ENCODE data around the gene ENPP1. TPM values are rescaled to one million over a fixed set of nuclear protein-coding genes. Genes with fewer than 3 reads are reported as not detected.

Gene ENPP1
- total RNA-seq, 4 donors from 2014 or later = 4.1 to 7.6 (median 5.3) TPM

DNA sequence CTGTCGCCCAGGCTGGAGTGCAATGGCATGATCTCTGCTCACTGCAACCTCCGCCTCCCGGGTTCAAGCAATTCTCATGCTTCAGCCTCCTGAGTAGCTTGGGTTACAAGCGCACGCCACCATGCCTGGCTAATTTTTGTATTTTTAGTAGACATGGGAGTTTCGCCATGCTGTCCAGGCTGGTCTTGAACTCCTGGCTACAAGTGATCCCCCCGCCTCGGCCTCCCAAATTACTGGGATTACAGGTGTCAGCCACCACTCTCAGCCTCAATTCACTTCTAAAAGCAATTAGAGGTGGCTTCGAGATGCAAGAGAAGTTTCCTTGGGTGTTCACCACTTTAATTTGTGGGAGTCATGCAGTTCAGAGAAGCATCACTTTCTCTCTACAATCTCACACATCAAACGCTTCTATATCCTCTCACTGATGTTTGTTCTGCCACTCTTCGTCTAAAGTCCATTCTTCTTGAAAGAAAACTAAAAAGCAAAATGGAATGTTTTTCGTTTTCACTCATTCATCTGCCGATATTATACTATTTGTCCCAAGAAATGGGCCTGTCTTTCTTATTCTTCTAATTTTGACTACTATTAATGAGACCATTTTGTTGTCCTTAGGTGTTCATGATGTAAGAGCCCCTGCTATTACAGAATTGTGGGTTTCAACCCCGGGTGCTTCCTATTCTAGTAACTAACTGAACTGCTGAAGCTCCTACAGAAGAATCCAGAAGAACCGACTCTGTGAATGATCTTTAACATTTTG, 38.3 kb upstream of the ENPP1 start:
- 85 to 95% methylated on average over 15 of the region's 15 CpGs for WGBS, 2 donors
- intact Hi-C loops (cut with DNase I; ENCODE audit: low total_unique reads) = no loop called here
- DNase-seq (ENCODE audit: low spot score in 2 of 2) = no peak
- no peak overlapping the region for H3K4me3 ChIP-seq (ENCODE audit: low read depth, poor library complexity, severe bottlenecking)
- TF ChIP-seq, protein P1, sequence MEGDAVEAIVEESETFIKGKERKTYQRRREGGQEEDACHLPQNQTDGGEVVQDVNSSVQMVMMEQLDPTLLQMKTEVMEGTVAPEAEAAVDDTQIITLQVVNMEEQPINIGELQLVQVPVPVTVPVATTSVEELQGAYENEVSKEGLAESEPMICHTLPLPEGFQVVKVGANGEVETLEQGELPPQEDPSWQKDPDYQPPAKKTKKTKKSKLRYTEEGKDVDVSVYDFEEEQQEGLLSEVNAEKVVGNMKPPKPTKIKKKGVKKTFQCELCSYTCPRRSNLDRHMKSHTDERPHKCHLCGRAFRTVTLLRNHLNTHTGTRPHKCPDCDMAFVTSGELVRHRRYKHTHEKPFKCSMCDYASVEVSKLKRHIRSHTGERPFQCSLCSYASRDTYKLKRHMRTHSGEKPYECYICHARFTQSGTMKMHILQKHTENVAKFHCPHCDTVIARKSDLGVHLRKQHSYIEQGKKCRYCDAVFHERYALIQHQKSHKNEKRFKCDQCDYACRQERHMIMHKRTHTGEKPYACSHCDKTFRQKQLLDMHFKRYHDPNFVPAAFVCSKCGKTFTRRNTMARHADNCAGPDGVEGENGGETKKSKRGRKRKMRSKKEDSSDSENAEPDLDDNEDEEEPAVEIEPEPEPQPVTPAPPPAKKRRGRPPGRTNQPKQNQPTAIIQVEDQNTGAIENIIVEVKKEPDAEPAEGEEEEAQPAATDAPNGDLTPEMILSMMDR (IDR thresholded peaks at IDR 0.05) = no peak
- no peak for TF ChIP-seq POLR2A (IDR thresholded peaks at IDR 0.05)

DNA sequence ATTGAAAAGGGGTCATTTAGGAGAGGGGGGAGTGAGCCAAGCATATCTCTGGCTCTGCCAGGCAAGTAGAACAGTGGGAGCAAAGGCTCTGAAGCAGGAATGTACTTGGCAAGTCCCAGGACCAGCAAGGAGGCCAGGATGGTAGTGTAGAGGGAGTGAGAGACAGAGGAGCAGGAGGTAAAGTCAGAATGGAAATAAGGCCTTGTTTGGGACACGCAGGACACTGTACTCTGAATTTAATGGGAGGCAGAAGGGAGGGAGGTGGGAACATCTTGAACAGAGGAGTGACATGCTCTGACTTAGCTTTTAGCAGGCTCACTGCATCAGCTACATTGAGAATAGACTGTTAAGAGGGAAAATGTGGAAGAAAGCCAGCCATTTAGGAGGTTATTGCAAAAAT, 37.0 kb upstream of the ENPP1 start:
- H3K4me3 ChIP-seq (ENCODE audit: low read depth, poor library complexity, severe bottlenecking) = no peak overlapping the region
- TF ChIP-seq POLR2A (IDR thresholded peaks at IDR 0.05) = no peak
- TF ChIP-seq, protein P1 (IDR thresholded peaks at IDR 0.05) = no peak
- no peak for DNase-seq (ENCODE audit: low spot score in 2 of 2)
- WGBS, 2 donors = 82 to 87% methylated on average over 1 of the region's 1 CpG
- intact Hi-C loops (cut with DNase I; ENCODE audit: low total_unique reads) = no loop called here

DNA sequence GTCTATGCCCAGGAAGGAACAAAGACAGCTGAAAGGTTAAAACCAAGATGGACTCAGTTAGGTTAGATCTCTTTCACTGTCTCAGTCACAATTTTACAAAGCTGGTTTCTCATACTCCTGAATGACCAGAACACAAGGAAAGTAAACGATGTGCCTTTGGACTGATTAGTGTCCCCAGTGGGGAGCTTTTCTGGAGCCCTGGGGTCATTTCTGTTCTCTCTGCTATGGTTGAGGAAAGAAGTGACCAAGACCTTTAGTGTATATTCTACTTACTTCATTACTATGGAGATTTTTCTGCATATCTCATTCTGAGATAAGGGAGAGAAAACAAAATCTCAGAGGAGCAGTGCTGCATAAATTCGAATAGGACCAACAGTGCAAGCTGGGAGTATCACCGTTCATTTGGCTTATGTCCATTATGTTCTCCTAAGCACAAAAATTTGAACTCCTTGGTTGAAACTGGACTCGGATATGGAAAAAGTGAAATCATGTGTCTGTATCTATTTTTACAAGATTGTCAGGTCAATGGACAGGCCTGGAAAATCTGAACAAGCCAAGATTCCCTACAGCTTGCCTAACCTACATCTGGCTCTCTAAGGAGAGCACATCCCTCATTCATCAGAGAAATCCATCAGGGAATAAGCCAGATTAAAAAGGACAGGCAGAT, 34.4 kb upstream of the ENPP1 start:
- DNase-seq (ENCODE audit: low spot score in 2 of 2) = no peak
- TF ChIP-seq POLR2A (IDR thresholded peaks at IDR 0.05) = no peak
- TF ChIP-seq, protein P1 (IDR thresholded peaks at IDR 0.05) = no peak
- intact Hi-C loops (cut with DNase I; ENCODE audit: low total_unique reads) = no loop called here
- WGBS, 2 donors = 44 to 53% methylated on average over 4 of the region's 4 CpGs
- no peak overlapping the region for H3K4me3 ChIP-seq (ENCODE audit: low read depth, poor library complexity, severe bottlenecking)

DNA sequence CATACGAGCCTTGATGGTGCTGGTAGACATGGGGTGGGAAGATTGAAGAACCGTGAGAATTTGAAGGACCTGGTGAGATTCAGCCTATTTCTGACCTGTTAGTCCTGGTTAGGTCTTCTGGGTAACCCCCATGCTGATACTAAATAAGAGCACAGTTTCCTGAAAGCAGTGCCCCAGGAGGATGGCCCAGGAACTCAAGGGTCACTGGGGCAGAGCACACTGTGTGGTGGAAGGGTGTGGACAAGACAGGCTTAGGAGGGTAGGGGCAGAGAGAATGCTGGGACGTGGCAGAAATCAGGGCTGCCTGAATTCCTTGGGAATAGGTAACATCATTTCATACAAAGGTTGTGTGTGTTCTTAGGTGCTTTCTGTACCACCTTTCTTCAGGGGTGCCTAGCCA, 31.9 kb upstream of the ENPP1 start:
- intact Hi-C loops (cut with DNase I; ENCODE audit: low total_unique reads) = loop anchor here (2.0 kb wide), 1 partner anchor 157 kb away; no protein-coding TSS in a partner anchor
- 91 to 93% methylated on average over 3 of the region's 3 CpGs for WGBS, 2 donors
- TF ChIP-seq POLR2A (IDR thresholded peaks at IDR 0.05) = no peak
- TF ChIP-seq, protein P1 (IDR thresholded peaks at IDR 0.05) = no peak
- DNase-seq (ENCODE audit: low spot score in 2 of 2) = no peak
- H3K4me3 ChIP-seq (ENCODE audit: low read depth, poor library complexity, severe bottlenecking) = no peak overlapping the region

DNA sequence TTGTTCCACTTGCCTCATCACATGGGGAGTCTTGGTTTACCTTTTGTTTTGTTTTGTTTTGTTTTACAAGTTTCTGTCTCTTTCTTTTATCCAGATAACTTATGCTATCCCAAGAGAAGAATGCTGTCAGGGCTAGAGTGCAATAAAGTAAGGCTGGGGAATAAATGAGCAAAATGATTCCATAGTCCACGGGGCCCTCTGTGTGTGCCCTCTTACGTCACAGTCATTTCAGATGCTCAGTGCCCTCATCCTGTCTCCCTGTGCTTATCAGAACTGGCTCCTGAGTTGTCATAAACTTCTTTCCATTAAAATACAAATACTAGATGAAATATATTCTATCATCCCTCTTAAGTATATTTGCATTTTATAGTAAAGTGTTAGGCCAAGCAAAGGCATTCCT, 30.8 kb upstream of the ENPP1 start:
- WGBS, 2 donors = 80 to 85% methylated on average over 2 of the region's 2 CpGs
- H3K4me3 ChIP-seq (ENCODE audit: low read depth, poor library complexity, severe bottlenecking) = no peak overlapping the region
- intact Hi-C loops (cut with DNase I; ENCODE audit: low total_unique reads) = no loop called here

More for the DNA sequence above, 30.8 kb upstream of the ENPP1 start:
- TF ChIP-seq POLR2A (IDR thresholded peaks at IDR 0.05) = no peak
- TF ChIP-seq, protein P1 (IDR thresholded peaks at IDR 0.05) = no peak
- DNase-seq (ENCODE audit: low spot score in 2 of 2) = no peak

All from lower leg skin (tissue), 4 donors.